GM19397 (cell line): ENCODE results near the gene ZCCHC8.

Experiments used
- ATAC-seq: cut with Tn5 transposase; IDR thresholded peaks from one replicate; pipeline ENCODE4 v1.9.1; 2021; ENCODE audit warnings: mild to moderate bottlenecking, moderate library complexity; ENCODE audit not compliant: unreplicated experiment

The ZCCHC8 gene

DNA sequence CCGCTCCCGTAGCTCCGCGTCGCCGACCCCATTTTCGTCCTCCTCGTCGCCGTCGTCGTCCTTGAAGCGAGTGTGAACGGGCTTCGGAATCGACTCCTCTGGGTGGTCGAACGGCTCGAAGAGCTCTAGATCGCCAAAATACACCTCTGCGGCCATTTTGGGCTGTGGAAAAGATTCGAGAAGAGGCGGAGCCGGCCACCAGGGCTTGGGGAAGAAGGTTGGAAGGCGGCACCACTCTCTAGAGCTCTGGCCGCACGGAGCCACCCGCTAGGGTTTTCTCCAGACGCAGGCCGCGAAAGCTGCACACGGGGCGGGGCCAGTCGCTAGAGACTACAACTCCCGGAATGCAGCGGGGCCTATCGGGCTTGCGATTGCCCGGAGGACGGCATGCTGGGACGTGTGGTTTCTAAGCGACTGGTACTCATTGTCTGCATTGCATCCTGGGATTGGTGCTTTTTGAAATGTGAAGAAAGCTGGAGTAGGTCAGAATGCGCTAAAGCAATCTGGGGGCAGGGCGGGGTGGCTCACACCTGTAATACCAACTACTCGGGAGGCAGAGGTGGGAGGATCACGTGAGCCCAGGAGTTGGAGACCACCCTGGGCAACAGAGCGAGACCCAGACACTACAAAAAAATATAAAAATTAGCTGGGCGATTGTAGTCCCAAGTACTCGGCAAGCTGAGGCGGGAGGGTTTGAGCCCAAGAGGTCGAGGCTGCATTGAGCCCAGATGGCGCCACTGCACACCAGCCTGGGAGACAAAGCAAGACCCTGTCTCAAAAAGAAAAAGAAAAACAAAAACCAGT is at the start of gene ZCCHC8:
TSS of gene ZCCHC8 (minus strand) at position 248 of the 804 bp plus-strand sequence. CDS start at position 156, 92 bp downstream.
- ATAC-seq, result peak; percentile 93

DNA sequence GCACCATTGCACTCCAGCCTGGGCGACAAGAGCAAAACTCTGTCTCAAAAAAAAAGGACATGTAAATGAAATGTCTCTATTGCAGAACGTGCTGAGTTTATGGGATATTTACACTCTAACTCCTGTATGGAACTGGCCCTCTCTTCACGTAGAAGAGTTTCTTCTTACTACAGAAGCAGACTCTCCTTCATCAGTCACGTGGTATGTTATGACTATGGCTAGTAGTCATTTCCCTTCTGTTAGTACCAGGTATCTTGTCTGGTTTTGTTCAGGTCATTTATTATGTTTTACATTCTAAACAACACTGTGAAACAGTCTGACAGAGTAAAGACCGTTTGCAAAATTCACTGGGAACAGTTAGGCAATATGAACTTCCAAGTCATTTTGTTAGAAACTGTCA is 46.6 kb upstream of the ZCCHC8 start:
- no peak for ATAC-seq

DNA sequence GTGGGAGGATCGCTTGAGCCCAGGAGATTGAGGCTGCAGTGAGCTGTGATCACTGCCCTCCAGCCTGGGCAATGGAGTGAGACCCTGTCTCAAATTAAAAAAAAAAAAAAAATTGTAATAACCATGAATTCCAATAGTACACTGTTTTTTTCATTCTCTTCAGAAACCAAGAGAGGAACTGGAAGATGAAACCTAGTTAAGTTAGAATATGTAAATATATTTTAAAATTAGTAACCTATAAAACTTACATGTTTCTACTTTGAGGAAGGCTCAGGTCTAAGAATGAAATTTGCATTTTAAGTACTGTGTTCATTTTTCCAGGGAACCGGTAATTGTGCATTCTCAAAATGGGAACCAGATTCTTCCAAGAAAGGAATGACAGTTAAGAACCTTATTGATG is 45.1 kb upstream of the ZCCHC8 start:
- ATAC-seq, result no peak

DNA sequence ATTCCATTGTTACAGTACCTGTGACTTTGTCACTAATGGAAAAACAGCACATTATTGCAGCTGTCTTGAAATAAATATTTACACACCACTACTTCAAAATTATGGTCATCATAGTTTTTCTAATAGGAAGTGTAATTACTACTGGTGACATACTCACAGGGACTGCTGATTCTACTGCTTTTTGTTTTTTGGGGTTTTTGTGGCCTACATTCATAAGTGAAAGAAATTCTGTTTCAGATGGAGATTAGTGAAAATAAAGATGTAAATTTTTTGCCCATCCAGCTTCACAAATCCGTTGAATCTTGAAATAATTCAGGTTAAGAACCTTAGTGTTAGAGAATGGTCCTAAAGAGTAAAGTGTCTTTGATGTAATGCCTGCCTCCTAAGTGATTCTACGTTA is 43.8 kb upstream of the ZCCHC8 start:
- no peak for ATAC-seq

DNA sequence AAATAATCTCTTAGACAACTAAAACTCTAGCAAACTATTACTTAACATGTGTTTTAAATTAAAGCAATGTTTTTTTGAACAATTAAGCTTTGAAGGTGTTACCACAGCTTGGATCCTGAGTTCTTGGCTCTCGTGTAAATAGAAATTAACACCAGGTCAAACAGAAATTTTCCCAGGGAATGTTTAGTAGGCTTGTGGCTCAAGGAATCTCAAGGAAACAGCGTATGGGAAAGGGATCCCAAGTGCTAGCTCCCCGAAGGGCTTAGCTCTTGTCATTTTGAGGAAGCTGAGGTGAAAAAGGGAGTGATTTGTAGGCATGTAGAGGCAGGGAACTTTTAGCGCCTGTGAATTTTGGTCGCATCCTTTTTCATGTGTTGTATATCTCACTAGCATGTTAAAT is 37.8 kb upstream of the ZCCHC8 start:
- no peak for ATAC-seq

DNA sequence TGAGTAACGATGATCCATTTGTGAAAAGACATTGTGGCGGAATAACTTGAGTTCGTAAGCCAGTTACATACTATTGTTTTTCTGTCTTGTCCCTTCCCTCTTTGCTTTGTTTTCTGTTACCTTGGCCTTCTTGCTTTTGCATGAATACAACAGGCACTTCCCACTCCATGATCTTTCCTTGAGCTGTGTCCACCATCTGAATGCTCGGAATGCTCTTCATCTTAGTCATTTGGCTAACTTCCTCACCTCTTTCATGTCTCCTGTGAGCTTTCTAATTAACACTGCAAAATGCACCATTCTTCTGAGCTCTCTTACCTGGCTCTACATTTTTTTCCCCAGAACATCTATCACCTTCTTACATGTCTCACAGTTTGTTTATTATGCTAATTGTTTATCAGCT is 36.3 kb upstream of the ZCCHC8 start:
- ATAC-seq, result no peak

DNA sequence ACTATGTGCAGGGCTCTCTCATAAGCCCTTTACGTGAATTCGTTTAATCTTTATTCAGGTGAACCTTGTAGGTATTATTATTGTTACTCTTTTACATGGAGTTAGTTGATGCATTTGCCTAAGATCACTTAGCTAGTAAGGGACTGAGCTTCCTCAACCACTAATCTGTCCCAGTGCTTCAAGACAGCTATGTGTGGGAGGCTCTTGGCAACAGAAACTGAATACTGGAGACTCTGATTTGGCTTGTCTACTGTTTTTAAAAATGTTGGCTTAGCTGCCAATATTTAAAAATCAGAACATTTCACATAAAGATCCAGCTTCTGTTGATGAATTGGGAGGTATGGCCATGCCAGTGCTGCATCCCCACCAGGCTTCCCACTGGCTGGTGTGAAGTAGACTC is 33.1 kb upstream of the ZCCHC8 start:
- ATAC-seq, result no peak

DNA sequence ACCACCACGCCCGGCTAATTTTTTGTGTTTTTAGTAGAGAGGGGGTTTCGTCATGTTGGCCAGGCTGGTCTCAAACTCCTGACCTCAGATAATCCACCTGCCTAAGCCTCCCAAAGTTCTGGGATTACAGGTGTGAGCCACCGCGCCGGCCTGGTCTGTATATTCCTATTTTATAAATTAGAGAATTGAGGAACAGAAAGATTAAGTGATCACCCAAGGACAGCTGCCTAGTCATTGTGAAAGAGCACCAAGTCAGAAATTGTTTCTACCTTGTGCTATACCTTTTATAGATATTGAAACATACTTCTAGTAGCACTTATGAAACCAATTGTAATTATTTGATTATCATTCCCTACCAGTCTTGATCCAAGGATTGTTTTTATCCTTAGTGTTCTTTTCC is 28.3 kb upstream of the ZCCHC8 start:
- no peak for ATAC-seq

DNA sequence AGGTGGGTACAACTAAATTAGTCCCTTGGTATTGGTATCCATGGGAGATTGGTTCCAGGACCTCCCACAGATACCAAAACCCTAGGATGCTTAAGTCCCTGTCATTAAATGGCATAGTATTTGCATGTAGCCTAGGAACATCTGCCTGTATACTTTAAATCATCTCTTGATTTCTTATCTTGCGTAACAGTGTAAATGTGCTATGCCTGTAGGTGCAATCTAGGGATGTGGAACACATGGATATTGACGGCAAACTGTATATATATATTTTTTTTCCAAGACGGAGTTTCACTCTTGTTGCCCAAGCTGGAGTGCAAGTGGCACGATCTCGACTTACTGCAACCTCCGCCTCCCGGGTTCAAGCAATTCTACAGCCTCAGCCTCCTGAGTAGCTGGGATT is 27.9 kb upstream of the ZCCHC8 start:
- no peak for ATAC-seq

DNA sequence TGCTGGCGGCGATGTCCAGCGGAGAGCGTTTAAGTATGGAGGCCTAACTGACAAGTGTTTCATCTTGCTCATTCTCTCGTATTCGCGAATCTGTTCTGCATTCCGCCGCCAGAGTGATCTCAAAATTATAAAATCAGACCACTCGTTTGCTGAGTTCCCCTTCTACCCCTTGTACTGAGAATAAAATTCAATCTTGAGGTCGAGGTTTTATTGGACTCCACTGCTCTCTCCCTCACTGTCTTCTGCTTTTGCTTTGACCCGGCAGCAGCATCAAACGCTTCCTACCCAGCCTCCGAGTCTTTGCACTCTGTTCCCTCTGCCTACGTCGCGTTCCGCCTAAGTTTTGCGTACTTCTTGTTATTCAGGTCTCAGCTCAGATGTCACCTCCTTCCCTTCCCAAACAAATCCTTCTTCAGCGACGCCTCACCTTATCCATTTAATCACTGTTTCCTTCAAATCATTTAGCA is 26.8 kb upstream of the ZCCHC8 start:
- ATAC-seq, result no peak

DNA sequence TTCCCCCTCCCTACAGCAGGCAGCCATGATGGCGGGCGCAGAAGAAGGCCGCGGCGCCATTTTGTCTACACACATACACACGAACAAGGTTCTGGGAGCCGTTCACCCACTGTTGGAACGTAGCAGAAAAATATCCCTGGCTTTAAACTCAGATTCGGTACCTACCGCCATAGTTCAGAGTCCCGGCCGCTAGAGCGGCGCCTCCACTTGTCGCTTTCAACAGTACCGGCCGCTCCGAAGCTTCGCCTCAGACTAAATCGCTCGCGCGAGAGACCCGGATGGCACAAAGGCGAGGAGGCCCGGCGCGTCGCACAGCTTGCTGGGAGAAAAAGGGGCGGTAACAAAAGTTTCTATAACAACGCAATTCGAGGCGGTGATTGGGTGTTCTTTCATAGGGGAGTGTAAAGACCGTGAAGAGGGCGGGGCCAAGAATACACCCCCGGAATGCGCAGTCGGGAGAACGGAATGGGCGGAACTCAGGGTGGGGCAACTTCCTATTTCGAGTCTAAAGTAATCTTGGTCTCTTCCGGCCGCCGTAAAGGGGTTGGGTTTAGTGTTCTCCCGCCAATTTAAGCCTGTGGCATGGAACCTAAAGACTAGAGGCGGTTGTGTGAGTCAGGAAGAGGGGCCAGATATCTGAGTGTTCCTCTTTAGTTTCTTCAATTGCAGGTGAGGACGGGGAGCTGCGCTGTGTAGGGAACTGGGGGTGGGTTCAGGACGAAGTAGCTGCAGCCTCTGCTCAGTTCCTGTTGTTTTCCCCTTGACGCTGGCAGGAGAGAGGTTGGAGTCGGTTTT is 26.1 kb upstream of the ZCCHC8 start, which contains the start of the genes KNTC1 and RSRC2:
TSS of gene KNTC1 (plus strand) at position 567 of the 795 bp plus-strand sequence. CDS start 2,815 bp downstream, outside the sequence.
TSS of gene RSRC2 (minus strand) at position 254 of the 795 bp plus-strand sequence. CDS start at position 171, 83 bp downstream.
- ATAC-seq, result peak; percentile 86

DNA sequence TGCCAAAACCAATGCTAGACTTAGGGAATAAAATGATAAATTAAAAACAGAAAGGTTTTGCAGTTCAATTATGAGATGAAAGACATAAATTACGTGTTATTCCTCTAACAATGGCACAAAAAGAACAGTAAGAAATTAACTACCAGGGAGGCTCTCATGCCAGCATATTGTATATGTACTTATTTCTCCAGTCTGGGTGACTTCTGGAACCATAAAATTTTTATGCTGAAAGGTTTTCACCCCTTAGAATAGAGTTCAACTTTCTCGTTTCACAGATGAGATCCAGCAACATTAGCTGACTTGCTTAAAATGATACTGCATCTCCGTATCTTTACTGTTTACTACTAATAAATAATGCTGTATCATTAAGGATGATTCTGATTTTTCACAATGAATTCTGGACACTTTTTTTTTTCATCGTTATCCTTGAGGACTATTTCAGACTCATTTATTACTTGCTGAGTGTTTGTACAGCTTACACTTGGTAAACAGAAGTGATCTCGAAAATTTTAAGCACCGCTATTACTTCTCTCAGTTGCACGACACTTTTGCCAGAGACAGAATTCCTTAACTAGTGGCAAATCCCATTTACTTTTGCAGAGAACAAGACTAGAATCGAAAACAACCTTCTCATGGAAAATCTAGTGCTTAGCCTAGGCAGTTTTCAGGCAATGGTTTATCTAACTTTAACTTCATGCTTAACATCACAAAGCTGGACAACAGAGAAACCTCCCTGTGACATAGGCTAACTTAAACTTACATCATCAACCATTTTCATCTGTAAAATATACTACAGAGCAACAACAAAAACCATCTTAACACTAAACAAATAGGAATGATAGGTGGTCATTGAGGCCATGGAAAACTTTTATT is 23.4 kb upstream of the ZCCHC8 start:
- ATAC-seq, result no peak

DNA sequence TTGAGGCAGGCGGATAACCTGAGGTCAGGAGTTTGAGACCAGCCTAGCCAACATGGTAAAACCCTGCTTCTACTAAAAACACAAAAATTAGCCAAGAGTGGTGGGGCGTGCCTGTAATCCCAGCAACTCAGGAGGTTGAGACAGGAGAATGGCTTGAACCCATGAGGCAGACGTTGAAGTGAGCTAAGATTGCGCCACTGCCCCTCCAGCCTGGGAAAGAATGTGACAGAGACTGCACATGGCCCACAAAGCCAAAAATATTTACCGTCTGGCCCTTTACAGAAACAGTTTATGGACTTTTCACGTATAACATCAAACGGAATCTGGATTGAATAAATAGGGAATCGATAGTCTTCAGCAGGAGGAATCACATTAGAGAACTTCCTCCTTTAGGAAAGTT is 22.5 kb upstream of the ZCCHC8 start:
- no peak for ATAC-seq

DNA sequence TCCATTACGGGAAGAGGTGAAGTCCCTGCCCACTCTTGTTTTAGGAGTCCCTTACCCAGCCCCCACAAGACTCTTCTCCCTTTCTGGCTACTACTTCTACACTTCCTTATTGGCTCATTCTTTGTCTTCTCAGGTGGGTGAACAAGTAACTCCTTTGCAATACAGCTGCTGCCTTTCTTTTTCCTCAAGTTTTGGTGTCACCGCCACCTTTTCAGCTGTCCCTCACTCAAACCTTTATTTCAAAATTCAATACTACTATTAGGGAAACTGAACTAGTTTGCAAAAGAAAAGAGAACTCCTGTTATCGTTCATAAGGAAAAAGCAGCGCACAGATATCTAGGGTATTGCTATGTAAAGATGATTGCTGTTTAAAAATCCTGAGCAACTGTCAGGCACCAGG is 19.9 kb upstream of the ZCCHC8 start:
- ATAC-seq, result no peak

DNA sequence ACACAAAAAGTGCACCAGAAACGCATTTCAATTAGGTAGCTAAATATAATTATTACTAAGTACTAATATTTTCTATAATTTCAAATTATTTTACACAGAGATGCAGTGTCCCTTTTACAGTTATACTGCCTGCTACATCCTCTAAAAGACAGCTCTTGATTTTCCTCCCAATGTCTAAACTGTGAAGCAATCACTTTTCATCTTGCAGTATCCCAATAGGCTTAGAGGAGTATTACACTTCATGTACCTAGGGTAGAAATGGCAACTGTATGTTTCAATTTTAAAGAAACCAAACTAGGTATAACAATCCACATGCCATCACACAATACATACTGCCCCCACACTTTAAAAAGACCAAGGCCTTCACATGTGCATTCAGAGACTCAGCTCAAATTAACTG is 18.7 kb upstream of the ZCCHC8 start:
- ATAC-seq, result no peak

DNA sequence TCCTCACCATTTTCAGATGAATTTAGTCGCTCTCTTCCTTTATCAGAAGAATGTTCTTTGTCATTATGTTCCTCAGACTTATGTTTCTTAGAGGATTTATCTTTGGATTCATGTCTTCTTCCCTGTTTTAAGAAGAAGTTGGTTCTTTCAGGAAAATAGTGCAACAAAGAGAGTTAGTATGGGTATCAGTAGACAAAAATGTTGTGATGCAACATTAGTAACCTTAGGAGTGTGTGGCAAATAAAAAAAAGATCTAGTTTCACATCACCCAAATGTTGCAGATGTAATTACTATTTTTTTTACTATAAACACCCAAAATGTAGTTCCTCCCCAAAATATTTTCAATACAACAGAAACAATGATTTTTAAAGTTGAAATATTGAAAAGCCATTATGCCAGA is 18.2 kb upstream of the ZCCHC8 start:
- no peak for ATAC-seq

DNA sequence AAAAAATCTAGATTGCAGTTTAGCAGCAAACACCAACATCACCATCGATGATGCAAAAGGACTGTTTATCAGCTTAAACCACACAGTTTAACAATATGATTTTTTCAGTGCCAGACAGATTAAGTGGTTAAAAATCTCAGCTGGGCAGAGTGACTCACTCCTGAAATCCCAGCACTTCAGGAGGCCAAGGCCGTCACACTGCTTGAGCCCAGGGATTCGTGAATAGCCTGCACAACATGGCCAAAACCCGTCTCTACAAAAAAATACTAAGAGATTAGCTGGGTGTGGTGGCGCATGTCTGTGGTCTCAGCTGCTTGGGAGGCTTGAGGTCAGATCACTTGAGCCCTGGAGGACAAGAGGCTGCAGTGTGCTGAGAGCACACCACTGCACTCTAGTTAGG is 17.1 kb upstream of the ZCCHC8 start:
- no peak for ATAC-seq

DNA sequence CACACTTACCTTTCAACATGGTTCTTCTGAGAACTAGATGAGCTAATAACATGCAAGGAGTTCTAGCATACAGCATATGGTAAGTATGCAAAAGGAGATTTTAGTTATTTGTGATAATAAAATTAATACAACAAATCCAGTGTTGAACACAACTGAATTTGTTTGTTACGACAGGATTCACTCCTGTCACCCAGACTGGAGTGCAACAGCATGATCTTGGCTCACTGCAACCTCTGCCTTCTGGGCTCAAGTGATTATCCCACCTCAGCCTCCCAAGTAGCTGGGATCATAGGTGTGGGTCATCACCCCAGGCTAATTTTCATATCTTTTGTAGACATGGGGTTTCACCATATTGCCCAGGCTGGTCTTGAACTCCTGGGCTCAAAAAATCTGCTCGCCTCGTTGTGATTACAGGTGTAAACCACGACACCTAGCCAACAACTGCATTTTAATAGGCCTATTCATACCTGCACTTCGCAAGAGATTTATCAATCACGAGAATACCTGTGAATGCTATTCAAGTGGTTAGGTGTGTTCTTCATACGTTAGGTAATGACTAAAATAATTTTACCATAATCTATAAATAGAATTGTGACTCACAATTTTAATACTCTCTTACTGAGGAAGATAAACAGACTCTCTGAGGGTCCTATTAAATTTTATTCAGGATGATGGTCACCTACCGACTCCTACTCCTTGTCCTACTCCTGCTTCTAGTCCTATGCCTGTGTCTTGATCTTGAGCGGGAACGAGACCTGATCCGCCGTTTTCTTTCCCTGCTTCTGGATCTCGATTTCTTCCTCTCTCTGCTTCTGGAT is 16.0 kb upstream of the ZCCHC8 start:
- ATAC-seq, result no peak

DNA sequence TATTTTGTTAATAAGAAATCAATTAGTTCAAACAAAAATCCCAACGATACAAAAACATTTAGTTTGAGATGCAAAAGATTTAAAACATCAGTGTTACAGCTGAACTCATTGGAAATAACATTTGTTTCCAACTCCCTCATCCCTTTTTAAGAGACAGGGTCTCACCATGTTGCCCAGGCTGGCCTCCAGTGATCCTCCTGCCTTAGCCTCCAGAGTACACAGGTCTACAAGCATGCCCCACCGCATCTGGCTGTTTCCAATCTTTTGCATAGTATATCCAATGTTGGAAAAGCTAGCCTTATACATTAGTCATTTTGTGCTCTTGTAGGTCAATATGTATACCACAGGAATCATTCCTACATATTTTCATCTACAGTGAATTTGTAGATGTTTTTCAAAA is 14.5 kb upstream of the ZCCHC8 start:
- no peak for ATAC-seq

DNA sequence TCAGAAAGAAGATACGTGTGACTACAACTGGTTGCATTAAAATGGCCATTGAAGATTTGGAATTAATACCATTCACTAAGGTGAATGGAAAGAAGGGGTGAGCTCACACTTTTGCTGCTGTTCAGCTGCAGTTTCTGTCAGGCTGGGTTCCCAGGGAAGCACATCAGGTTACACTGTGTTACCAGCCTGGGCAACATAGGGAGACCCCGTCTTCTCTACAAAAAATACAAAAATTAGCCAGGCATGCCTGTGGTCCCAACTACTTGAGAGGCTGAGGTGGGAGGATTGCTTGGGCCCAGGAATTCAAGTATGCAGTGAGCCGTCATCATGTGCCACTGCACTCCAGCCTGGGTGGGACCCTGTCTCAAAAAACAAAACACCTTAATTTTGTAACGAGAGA is 12.9 kb upstream of the ZCCHC8 start:
- ATAC-seq, result no peak
